Measurements from ENCODE around the gene SLC27A2. TPM values are rescaled to one million over a fixed set of nuclear protein-coding genes. Genes with fewer than 3 reads are reported as not detected.

Gene SLC27A2
- total and polyA plus RNA-seq, 2 experiments from 2014 or later: 2.8 to 9.4 TPM

DNA sequence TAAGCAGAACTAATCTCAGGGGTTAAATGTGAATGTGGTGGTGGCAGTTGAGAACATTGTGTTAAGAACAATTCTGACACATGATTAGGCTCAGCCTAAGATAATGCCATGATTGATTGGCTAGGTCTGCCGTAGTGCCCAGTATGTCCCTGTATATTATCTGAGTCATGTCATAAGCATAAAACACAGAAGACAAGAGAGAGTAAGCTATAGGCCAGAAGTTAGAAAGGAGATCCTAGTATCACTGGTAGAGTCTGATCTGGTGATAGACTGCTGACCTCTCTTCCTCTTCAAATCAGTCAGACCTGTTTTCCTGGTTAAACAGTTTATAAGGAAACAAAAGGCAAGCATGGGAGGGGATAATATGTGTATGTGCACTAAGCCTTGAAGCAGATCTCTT is 32.9 kb upstream of the SLC27A2 start (continued):
- TF ChIP-seq, protein P1, sequence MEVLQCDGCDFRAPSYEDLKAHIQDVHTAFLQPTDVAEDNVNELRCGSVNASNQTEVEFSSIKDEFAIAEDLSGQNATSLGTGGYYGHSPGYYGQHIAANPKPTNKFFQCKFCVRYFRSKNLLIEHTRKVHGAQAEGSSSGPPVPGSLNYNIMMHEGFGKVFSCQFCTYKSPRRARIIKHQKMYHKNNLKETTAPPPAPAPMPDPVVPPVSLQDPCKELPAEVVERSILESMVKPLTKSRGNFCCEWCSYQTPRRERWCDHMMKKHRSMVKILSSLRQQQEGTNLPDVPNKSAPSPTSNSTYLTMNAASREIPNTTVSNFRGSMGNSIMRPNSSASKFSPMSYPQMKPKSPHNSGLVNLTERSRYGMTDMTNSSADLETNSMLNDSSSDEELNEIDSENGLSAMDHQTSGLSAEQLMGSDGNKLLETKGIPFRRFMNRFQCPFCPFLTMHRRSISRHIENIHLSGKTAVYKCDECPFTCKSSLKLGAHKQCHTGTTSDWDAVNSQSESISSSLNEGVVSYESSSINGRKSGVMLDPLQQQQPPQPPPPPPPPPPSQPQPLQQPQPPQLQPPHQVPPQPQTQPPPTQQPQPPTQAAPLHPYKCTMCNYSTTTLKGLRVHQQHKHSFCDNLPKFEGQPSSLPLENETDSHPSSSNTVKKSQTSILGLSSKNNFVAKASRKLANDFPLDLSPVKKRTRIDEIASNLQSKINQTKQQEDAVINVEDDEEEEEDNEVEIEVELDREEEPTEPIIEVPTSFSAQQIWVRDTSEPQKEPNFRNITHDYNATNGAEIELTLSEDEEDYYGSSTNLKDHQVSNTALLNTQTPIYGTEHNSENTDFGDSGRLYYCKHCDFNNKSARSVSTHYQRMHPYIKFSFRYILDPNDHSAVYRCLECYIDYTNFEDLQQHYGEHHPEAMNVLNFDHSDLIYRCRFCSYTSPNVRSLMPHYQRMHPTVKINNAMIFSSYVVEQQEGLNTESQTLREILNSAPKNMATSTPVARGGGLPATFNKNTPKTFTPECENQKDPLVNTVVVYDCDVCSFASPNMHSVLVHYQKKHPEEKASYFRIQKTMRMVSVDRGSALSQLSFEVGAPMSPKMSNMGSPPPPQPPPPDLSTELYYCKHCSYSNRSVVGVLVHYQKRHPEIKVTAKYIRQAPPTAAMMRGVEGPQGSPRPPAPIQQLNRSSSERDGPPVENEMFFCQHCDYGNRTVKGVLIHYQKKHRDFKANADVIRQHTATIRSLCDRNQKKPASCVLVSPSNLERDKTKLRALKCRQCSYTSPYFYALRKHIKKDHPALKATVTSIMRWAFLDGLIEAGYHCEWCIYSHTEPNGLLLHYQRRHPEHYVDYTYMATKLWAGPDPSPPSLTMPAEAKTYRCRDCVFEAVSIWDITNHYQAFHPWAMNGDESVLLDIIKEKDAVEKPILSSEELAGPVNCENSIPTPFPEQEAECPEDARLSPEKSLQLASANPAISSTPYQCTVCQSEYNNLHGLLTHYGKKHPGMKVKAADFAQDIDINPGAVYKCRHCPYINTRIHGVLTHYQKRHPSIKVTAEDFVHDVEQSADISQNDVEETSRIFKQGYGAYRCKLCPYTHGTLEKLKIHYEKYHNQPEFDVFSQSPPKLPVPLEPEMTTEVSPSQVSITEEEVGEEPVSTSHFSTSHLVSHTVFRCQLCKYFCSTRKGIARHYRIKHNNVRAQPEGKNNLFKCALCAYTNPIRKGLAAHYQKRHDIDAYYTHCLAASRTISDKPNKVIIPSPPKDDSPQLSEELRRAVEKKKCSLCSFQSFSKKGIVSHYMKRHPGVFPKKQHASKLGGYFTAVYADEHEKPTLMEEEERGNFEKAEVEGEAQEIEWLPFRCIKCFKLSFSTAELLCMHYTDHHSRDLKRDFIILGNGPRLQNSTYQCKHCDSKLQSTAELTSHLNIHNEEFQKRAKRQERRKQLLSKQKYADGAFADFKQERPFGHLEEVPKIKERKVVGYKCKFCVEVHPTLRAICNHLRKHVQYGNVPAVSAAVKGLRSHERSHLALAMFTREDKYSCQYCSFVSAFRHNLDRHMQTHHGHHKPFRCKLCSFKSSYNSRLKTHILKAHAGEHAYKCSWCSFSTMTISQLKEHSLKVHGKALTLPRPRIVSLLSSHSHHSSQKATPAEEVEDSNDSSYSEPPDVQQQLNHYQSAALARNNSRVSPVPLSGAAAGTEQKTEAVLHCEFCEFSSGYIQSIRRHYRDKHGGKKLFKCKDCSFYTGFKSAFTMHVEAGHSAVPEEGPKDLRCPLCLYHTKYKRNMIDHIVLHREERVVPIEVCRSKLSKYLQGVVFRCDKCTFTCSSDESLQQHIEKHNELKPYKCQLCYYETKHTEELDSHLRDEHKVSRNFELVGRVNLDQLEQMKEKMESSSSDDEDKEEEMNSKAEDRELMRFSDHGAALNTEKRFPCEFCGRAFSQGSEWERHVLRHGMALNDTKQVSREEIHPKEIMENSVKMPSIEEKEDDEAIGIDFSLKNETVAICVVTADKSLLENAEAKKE (CRISPR knock-in tag; IDR thresholded peaks at IDR 0.05): no peak
- TF ChIP-seq EZH2 (IDR thresholded peaks at IDR 0.05; ENCODE audit: low read depth, unreplicated experiment) (no peak), ZNF114 (CRISPR knock-in tag; IDR thresholded peaks at IDR 0.05) (no peak), STAT1 (IDR thresholded peaks at IDR 0.05; ENCODE audit: unreplicated experiment) (no peak), EZH2phosphoT487 (IDR thresholded peaks at IDR 0.05; ENCODE audit: unreplicated experiment) (no peak)
- TF ChIP-seq, protein P2, sequence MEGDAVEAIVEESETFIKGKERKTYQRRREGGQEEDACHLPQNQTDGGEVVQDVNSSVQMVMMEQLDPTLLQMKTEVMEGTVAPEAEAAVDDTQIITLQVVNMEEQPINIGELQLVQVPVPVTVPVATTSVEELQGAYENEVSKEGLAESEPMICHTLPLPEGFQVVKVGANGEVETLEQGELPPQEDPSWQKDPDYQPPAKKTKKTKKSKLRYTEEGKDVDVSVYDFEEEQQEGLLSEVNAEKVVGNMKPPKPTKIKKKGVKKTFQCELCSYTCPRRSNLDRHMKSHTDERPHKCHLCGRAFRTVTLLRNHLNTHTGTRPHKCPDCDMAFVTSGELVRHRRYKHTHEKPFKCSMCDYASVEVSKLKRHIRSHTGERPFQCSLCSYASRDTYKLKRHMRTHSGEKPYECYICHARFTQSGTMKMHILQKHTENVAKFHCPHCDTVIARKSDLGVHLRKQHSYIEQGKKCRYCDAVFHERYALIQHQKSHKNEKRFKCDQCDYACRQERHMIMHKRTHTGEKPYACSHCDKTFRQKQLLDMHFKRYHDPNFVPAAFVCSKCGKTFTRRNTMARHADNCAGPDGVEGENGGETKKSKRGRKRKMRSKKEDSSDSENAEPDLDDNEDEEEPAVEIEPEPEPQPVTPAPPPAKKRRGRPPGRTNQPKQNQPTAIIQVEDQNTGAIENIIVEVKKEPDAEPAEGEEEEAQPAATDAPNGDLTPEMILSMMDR (conservative IDR thresholded peaks at IDR 0.05; ENCODE audit: low read depth in 2 of 2): no peak
- TF ChIP-seq, protein P3, sequence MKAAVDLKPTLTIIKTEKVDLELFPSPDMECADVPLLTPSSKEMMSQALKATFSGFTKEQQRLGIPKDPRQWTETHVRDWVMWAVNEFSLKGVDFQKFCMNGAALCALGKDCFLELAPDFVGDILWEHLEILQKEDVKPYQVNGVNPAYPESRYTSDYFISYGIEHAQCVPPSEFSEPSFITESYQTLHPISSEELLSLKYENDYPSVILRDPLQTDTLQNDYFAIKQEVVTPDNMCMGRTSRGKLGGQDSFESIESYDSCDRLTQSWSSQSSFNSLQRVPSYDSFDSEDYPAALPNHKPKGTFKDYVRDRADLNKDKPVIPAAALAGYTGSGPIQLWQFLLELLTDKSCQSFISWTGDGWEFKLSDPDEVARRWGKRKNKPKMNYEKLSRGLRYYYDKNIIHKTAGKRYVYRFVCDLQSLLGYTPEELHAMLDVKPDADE (IDR thresholded peaks at IDR 0.05): no peak

Measured in GM23338 (cell line).